Fibroblast of mammary gland (primary cell): ENCODE measurements around the gene POLR2E.

ENCODE experiments used
- DNase-seq: peaks from one replicate; pipeline ENCODE4 v3.0.0-alpha.2; 2010; ENCODE audit warnings: low read depth
- H3K4me3 ChIP-seq: 2 replicates; pipeline ENCODE4 v1.5.1; 2011; ENCODE audit warnings: low read depth, mild to moderate bottlenecking, low read length, moderate library complexity; ENCODE audit not compliant: control insufficient read depth
- CTCF ChIP-seq: conservative IDR thresholded peaks from 2 replicates; pipeline ENCODE4 v1.5.1; 2011; ENCODE audit warnings: low read depth, low read length, inconsistent platforms; ENCODE audit not compliant: control insufficient read depth, insufficient read depth

The POLR2E gene

DNA sequence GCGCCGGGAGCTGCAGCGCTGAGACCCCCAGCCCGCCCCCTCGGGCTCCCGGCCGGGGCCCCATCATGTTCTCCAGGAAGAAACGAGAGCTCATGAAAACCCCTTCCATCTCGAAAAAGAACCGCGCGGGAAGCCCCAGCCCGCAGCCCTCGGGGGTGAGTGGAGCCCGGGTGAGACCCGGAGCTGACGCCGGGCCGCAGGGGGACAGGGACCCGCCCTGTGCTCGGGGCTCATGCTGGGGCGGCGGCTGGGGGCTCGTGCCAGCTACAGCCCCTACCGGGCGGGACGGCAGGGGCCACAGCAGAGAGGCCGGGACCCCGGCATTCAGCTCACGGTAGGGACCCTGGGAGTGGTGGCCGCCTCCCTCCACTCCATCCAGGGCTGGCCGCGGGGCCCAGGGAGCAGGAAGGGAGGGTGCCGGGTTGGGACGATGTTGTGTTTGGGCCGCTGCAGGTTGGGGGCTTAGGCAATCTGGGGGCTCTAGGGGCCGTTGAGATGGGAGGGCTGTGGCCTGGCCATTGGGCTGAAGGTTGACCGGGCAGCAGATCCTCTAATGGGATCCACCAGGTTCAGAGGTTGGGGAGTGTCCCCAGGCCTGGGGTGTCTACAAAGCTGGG, 27.7 kb downstream of the POLR2E start:
- TF ChIP-seq CTCF: no peak
- DNase-seq: no peak
- no peak overlapping the region for H3K4me3 ChIP-seq

DNA sequence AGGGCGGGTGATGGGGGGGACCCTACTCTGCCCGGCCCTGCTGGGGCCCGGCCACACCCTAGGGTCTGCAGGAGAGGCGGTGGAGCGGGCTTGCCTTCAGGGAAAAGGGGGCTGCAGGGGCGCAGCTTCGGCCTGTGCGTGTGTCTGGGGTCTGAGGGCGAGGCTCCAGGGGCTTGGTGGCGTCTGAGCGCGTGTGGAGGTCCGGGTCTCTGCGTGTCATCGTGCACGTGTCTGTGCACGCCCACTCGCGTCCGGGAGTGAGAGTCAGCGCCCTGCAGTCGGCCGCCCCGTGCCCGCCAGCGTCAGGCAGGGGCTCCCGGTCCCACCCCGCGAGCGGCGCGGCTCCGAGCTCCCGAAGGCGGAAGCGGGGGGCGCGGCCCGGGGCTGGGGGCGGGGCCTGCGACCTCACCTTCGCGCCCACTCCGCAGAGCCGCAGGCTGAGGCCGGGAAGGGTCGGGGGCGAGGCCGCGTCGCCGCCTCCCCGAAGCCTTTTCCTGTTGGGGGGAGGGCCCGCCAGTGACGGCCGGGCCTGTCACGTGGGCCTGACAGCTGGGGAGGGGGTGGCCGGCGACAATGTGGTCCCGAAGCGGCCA, 28.3 kb downstream of the POLR2E start, which contains the start of gene ARHGAP45:
Gene ARHGAP45 (plus strand): TSS at position 420 of the 593 bp plus-strand sequence. CDS start 239 bp downstream, outside the sequence.
- TF ChIP-seq CTCF: no peak
- no peak within 1 kb of the TSS for H3K4me3 ChIP-seq
- DNase-seq: no peak

GRCh38 chr19:1066251-1066747, 28.9 kb downstream of the POLR2E start:
- no peak for TF ChIP-seq CTCF
- no peak for DNase-seq
- H3K4me3 ChIP-seq: no peak overlapping the region

DNA sequence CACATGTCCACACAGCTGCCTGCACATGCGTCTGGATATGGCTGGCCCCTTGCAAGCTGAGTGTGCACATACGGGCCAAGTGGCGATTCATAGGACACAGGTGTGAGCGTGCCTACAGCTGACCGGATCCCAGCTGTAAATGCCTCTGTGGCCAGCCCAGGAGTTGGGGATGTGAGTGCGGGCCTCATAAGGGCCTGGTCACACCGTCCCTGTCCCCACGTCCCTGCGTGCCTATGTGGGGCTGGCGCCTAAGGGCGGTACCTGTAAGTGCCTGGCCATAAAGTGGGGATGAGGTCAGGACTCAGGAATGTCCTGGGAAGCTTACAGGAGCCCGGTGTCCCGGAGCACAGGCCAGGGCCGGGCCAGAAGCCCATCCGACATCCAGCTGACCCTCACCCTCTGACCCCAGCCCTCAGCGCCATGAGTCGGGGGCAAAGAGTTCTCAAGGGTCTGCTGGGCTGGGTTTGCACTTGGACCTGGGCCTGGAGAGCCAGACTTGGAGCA, 29.5 kb downstream of the POLR2E start:
- no peak for DNase-seq
- TF ChIP-seq CTCF: no peak
- no peak overlapping the region for H3K4me3 ChIP-seq

DNA sequence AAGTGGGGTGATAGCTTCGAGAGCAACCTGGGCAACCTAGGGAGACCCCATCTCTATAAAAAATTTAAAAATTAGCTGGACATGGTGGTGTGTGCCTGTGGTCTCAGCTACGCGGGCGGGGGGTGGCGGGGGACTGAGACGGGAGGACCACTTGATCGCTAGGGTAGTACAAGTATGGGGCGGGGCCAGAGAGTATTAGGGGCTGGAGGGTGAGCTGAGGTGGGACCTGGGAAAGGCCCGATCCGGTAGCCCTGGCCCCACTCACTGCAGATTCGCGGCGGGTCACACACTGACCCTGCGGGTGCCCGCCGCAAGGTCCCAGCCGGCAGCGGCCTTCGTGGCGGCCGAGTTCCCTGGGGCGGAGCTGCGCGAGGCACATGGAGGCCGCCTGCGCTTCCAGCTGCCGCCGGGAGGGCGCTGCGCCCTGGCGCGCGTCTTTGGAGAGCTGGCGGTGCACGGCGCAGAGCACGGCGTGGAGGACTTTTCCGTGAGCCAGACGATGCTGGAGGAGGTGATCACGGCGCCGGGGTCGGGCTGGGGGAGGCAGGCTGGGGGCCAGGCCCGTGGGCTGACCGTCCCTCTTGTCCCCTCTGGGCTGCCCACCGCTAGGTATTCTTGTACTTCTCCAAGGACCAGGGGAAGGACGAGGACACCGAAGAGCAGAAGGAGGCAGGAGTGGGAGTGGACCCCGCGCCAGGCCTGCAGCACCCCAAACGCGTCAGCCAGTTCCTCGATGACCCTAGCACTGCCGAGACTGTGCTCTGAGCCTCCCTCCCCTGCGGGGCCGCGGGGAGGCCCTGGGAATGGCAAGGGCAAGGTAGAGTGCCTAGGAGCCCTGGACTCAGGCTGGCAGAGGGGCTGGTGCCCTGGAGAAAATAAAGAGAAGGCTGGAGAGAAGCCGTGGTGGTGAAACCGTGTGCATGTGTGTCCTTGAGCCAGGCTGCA, 30.2 kb downstream of the POLR2E start:
- DNase-seq: peak; percentile 64
- H3K4me3 ChIP-seq: no peak overlapping the region
- peak; percentile 39 for TF ChIP-seq CTCF

DNA sequence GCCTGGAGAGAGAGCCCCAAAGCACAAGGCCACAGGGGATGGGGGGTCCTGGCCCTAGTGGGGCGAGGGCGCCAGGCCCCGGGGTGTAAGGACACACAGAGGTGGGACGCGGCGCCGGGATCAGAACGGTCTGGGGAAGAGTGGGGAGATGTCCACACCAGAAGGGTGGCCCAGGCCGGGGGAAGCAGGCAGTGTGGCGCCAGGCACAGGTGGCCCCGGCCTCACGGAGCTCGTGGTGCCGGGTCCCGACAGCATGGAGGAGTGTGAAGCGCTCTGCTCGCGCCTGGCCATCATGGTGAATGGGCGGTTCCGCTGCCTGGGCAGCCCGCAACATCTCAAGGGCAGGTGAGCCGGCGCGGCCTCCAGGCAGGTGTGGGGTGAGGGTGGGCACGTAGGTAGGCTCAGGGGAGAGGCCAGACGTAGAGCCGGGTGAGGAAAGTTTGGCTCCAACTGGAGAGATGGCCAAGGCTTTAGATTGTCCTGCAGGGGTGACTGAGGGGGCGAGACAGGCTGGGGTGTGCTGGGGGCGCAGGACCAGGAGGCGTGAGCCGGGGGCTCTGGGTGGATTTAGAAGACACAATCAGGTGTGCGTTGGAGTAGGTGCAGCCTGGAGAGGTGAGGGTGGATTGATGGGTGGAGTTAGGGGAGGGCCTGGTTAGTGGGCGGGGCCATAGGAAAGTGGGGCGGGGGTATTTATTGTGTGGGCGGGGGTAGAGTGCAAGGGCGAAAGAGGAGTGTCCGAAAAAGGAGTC, 31.1 kb downstream of the POLR2E start:
- no peak for DNase-seq
- no peak overlapping the region for H3K4me3 ChIP-seq
- no peak for TF ChIP-seq CTCF
